22Rv1 (cell line): Measurements from ENCODE around the gene ANKLE2.

Source experiments
- ZFX ChIP-seq: fragments of 450-650 bp; IDR thresholded peaks from 2 replicates; pipeline ENCODE4 v1.6.1; 2017; ENCODE audit warnings: antibody characterized with exemption, borderline replicate concordance
- TF ChIP-seq, protein P1 (sequence below): fragments of 450-650 bp; IDR thresholded peaks from 2 replicates; pipeline ENCODE4 v1.5.1; 2017; ENCODE audit warnings: mild to moderate bottlenecking

DNA sequence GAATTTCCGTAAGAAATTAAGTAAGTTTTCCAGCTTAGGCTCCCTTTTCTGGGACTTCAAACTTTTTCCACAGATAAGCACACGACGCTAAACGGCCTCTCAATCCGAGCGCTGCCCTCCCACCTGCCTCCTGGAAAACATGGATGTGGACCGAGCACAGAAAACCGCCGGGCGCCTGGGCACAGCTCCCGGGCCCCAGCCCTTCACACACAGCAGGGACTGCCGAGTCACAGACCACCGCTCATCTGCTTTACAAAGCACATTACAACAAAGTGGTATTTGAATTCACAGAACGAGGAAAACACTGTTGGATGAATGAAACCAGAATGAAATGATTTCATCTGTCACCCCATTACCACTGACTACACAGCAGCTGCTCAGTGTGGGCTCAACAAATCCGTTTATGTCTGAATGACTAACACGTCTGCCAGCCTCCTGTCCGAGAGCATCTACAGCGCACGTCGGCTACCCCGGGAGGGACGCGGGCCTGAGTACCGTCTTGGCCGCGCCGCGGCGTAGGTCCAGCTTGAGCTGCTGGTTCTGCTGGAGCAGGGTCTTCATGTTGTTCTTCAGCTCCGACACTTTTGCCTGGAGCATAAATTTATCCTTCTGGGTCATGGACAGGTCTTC lies 13.1 kb upstream of the ANKLE2 start:
- TF ChIP-seq, protein P1, sequence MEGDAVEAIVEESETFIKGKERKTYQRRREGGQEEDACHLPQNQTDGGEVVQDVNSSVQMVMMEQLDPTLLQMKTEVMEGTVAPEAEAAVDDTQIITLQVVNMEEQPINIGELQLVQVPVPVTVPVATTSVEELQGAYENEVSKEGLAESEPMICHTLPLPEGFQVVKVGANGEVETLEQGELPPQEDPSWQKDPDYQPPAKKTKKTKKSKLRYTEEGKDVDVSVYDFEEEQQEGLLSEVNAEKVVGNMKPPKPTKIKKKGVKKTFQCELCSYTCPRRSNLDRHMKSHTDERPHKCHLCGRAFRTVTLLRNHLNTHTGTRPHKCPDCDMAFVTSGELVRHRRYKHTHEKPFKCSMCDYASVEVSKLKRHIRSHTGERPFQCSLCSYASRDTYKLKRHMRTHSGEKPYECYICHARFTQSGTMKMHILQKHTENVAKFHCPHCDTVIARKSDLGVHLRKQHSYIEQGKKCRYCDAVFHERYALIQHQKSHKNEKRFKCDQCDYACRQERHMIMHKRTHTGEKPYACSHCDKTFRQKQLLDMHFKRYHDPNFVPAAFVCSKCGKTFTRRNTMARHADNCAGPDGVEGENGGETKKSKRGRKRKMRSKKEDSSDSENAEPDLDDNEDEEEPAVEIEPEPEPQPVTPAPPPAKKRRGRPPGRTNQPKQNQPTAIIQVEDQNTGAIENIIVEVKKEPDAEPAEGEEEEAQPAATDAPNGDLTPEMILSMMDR: no peak
- no peak for TF ChIP-seq ZFX
